DOHH2 (cell line): ENCODE data around the gene PTGFRN.

Experiments used
- CTCF ChIP-seq: fragments of 200-600 bp; sonication (generic); IDR thresholded peaks from one replicate; pipeline ENCODE4 v1.5.1; 2014; ENCODE audit warnings: antibody characterized with exemption, mild to moderate bottlenecking, low read depth, low read length; ENCODE audit not compliant: poor library complexity, severe bottlenecking
- EZH2phosphoT487 ChIP-seq: fragments of 200-600 bp; sonication (generic); IDR thresholded peaks from 2 replicates; pipeline ENCODE4 v1.6.1; 2017; ENCODE audit warnings: borderline replicate concordance, mild to moderate bottlenecking, antibody characterized with exemption, low read length, moderate library complexity, mixed read lengths

DNA sequence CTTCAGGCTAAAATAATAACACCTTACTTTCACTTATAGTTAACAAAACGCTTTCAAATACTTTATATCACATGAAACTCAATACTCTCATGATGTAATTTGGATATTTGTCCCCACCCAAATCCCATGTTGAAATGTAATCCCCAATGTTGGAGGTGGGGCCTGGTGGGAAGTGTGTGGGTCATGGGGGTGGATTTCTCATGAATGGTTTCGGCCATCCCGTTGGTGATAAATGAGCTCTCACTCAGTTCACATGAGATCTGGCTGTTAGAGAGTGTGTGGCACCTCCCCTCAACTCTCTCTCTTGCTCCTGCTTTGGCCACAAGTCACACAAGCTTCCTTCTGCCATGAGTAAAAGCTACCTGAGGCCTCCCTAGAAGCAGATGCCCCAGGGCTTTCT lies 22.5 kb upstream of the PTGFRN start:
- TF ChIP-seq CTCF = no peak
- no peak for TF ChIP-seq EZH2phosphoT487
